BJ (cell line): Measurements from ENCODE around the gene SCAPER. TPM values are rescaled to one million over a fixed set of nuclear protein-coding genes. Genes with fewer than 3 reads are reported as not detected.

Experiments
- CTCF ChIA-PET: fragments of 350-600 bp; formaldehyde crosslinking; extraction: SDS; loops from one replicate; lab custom pipeline; 2021; ENCODE audit warnings: antibody characterized with exemption, inconsistent platforms; lab: Yijun Ruan, JAX
- POLR2A ChIA-PET: fragments of 300-600 bp; sonication (Branson Sonifier 250); formaldehyde crosslinking; extraction: SDS; loops from one replicate; lab custom pipeline; 2021; ENCODE audit warnings: antibody characterized with exemption; lab: Charles Lee
- DNase-seq: peaks from one replicate; pipeline ENCODE4 v3.0.0-alpha.2; 2011; ENCODE audit warnings: low read depth
- H3K27me3 ChIP-seq: 2 replicates; pipeline ENCODE4 v1.6.0; 2011; ENCODE audit warnings: low read length; ENCODE audit not compliant: control insufficient read depth, insufficient read depth
- H3K36me3 ChIP-seq: 2 replicates; pipeline ENCODE4 v1.5.1; 2011; ENCODE audit warnings: low read length; ENCODE audit not compliant: control insufficient read depth, insufficient read depth
- H3K4me3 ChIP-seq: 2 replicates; pipeline ENCODE4 v1.5.1; 2011; ENCODE audit warnings: low read depth, mild to moderate bottlenecking, control low read depth, low read length
- CTCF ChIP-seq: IDR thresholded peaks from 2 replicates; pipeline ENCODE4 v1.5.1; 2011; ENCODE audit warnings: low read depth, mild to moderate bottlenecking, control low read depth, inconsistent platforms, low read length, moderate library complexity; ENCODE audit not compliant: insufficient read depth
- polyA plus RNA-seq: library from polyadenylated mRNA; depleted of rRNA; stranded (reverse); fragments of >200 nt; gene quantifications from 2 replicates; pipeline ENCODE4 v1.2.3, GENCODE V29; 2011

The SCAPER gene
- polyA plus RNA-seq, 1 experiment: 2.3 TPM

- ChIA-PET CTCF (no interaction called here), POLR2A (no interaction called here)
- Histone ChIP-seq H3K4me3 (no peak overlapping the region), H3K36me3 (no peaks in the 10 kb centered on the region), H3K27me3 (no peaks in the 10 kb centered on the region)
- DNase-seq: no peak
- no peak for TF ChIP-seq CTCF
Measured at GRCh38 chr15:76663529-76663928, 241.6 kb downstream of the SCAPER start.

GRCh38 chr15:76648732-76649444 is 256.3 kb downstream of the SCAPER start:
- Histone ChIP-seq H3K4me3 (no peak overlapping the region), H3K36me3 (no peaks in the 10 kb centered on the region; the same call in 1 of the 2 replicates), H3K27me3 (no peaks in the 10 kb centered on the region)
- DNase-seq: no peak
- TF ChIP-seq CTCF: no peak
- ChIA-PET CTCF (no interaction called here), POLR2A (no interaction called here)

- no peak for DNase-seq
- no peak for TF ChIP-seq CTCF
- H3K4me3 ChIP-seq: no peak overlapping the region
- no peaks in the 10 kb centered on the region for H3K27me3 ChIP-seq
- H3K36me3 ChIP-seq: no peaks in the 10 kb centered on the region; the same call in 1 of the 2 replicates
- POLR2A ChIA-PET: no interaction called here
- CTCF ChIA-PET: no interaction called here
Measured at GRCh38 chr15:76647612-76648011, 257.5 kb downstream of the SCAPER start.

GRCh38 chr15:76644646-76645045 is 260.5 kb downstream of the SCAPER start:
- ChIA-PET CTCF (interaction anchor here (1.1 kb wide), 1 partner anchor 10 kb away, joined by 3 read pairs; no protein-coding TSS in a partner anchor), POLR2A (no interaction called here)
- no peak for DNase-seq
- Histone ChIP-seq H3K36me3 (no peaks in the 10 kb centered on the region; the same call in 1 of the 2 replicates), H3K27me3 (no peaks in the 10 kb centered on the region), H3K4me3 (no peak overlapping the region)
- TF ChIP-seq CTCF: no peak

- TF ChIP-seq CTCF: peak; percentile 34; the same call in 1 of the 2 replicates
- DNase-seq: no peak
- Histone ChIP-seq H3K4me3 (no peak overlapping the region), H3K36me3 (no peaks in the 10 kb centered on the region), H3K27me3 (no peaks in the 10 kb centered on the region)
- ChIA-PET CTCF (interaction anchor here (1.3 to 1.5 kb wide), 2 partner anchors 14 to 224 kb away, joined by 4 read pairs; no protein-coding TSS in a partner anchor), POLR2A (interaction anchor here (0.6 kb wide), 1 partner anchor 306 kb away, joined by 5 read pairs; the partner anchor contains the start of gene ISL2)
Measured at GRCh38 chr15:76642671-76643070, 262.5 kb downstream of the SCAPER start.
